GM12801 (cell line): ENCODE data around the gene ZC3H7B.

Experiments used
- CTCF ChIP-seq: IDR thresholded peaks from one replicate; pipeline ENCODE4 v1.5.1; 2011; ENCODE audit warnings: control low read depth; ENCODE audit not compliant: insufficient read length; ENCODE audit errors: extremely low read depth

ZC3H7B gene

GRCh38 chr22:41352058-41352457, 50.7 kb downstream of the ZC3H7B start:
- no peak for TF ChIP-seq CTCF

GRCh38 chr22:41353862-41354575, 52.7 kb downstream of the ZC3H7B start:
- no peak for TF ChIP-seq CTCF

GRCh38 chr22:41354979-41355378, 53.7 kb downstream of the ZC3H7B start:
- TF ChIP-seq CTCF, result no peak

GRCh38 chr22:41355895-41356294, 54.6 kb downstream of the ZC3H7B start:
- TF ChIP-seq CTCF, result no peak

- no peak for TF ChIP-seq CTCF
Measured at GRCh38 chr22:41356430-41357028, 55.2 kb downstream of the ZC3H7B start.

- no peak for TF ChIP-seq CTCF
Measured at GRCh38 chr22:41357191-41357590, 55.9 kb downstream of the ZC3H7B start.

- TF ChIP-seq CTCF, result no peak
Measured at GRCh38 chr22:41358927-41359326, 57.6 kb downstream of the ZC3H7B start.
